ENCODE measurements around the gene FURIN. TPM values are rescaled to one million over a fixed set of nuclear protein-coding genes. Genes with fewer than 3 reads are reported as not detected.
A peak's percentile ranks its signal among the peaks of the same experiment; 100 is the strongest.

Gene FURIN
- total RNA-seq, 1 donor from 2014 or later = 97.7 TPM

DNA sequence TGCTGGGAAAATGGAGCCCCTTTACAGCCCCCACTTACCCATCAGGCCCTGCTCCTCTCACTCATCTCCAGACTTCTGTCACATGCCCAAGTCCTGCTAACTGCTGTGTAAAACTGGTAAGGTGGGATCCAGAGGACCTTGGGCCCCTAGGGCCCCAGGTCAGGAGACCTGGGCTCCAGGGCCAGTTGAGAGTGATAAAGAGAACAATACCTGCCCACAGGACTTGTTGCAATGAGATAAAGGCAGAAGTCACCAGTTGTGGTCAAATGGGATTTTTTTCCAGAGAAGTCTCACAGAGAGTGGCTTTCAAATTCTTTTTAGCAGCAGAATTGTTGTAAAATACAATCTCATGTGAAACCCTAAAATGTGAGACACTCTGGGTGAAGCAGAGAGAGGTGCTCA lies 753 bp downstream of the FURIN start:
- peak overlapping the region; percentile 97 for H3K27ac Mint-ChIP-seq
- no peak for DNase-seq (ENCODE audit: low spot score in 2 of 2, unreplicated experiment in 2 of 2)
- H3K9me3 Mint-ChIP-seq = no peaks in the 10 kb centered on the region
- peak overlapping the region; percentile 36 for H3K4me3 Mint-ChIP-seq
- peaks cover 63% of the 10 kb centered on the region for H3K4me1 Mint-ChIP-seq
- TF ChIP-seq CTCF (IDR thresholded peaks at IDR 0.05; ENCODE audit: unreplicated experiment) = no peak
- no peaks in the 10 kb centered on the region for H3K36me3 Mint-ChIP-seq
- H3K27me3 Mint-ChIP-seq (ENCODE audit: low read depth) = no peaks in the 10 kb centered on the region

DNA sequence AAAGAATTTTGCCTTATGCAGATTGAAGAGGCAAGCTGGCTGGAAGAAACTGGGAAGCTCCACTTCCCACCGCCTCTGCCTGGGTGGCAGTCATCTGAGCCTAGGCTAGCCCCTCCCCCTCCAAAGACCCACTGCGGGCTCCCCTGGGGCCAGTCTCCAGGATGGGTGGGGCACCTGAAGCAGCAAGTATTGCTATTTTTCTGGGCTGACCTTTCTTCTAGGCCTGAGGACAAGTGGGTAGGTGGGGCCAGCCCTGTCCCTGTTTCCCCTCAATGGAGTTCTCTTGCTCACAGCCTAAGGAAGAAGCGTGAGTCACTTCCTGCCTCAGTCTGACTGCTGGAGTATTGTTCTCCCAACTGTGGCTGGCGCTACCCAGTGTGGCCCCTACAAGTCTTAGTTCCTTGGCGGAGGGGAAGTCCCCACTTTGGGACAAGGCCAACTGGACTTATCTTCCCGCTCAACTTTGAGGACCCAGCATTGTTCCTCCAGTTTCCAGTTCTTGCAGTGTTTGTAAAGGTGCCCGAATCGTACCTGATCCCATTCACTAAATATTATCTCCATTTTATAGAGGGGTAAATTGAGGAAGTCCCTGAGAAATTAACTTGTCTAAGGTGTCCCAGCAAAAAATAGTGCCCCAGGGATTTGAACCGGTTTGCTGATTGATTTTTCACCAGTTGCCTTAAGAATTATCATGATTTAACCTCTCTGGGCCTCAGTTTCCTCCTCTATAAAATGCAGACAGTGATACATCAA lies 1.4 kb downstream of the FURIN start:
- Mint-ChIP-seq H3K4me1 (peaks cover 68% of the 10 kb centered on the region), H3K27me3 (ENCODE audit: low read depth) (no peaks in the 10 kb centered on the region), H3K9me3 (no peaks in the 10 kb centered on the region), H3K27ac (peak overlapping the region; percentile 97), H3K4me3 (peak overlapping the region; percentile 81), H3K36me3 (no peaks in the 10 kb centered on the region)
- no peak for TF ChIP-seq CTCF (IDR thresholded peaks at IDR 0.05; ENCODE audit: unreplicated experiment)
- DNase-seq (ENCODE audit: low spot score in 2 of 2, unreplicated experiment in 2 of 2) = no peak

GRCh38 chr15:90870354-90871138 lies 2.2 kb downstream of the FURIN start:
- peak overlapping the region; percentile 81 for H3K4me3 Mint-ChIP-seq
- peaks cover 70% of the 10 kb centered on the region for H3K4me1 Mint-ChIP-seq
- no peaks in the 10 kb centered on the region for H3K27me3 Mint-ChIP-seq (ENCODE audit: low read depth)
- H3K9me3 Mint-ChIP-seq = no peaks in the 10 kb centered on the region
- DNase-seq (ENCODE audit: low spot score in 2 of 2, unreplicated experiment in 2 of 2) = no peak
- peak overlapping the region; percentile 97 for H3K27ac Mint-ChIP-seq
- H3K36me3 Mint-ChIP-seq = no peaks in the 10 kb centered on the region
- TF ChIP-seq CTCF (IDR thresholded peaks at IDR 0.05; ENCODE audit: unreplicated experiment) = no peak

DNA sequence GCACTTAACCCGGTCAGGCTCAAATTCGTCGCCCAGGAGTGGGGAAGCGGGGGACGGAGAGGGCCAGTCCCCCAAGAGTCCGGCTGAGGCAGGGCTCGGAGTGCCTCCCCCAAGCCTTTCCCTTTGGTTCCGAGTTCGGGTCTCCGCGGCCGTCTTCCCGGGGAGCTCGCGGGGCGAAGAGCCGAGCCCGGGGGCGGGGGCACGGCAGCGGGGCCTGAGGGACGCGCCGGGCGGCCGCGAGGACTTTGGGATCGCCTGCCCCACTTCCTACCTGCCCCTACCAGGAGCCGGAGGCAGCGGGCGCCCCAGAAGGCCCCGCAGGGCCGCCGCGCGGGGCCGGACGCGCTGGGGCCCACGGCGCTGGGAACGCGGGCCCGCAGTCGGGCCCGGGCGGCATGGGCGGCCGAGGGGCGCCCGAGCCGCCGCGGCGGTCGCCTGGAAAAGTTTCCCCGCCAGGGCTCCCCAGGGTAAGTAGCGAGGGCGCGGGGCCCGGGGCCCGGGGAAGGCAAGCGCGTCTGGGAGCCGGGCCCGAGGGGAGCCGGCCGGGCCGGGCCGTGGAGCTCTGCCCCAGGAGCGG lies 2.8 kb downstream of the FURIN start:
- Mint-ChIP-seq H3K9me3 (no peaks in the 10 kb centered on the region), H3K27me3 (ENCODE audit: low read depth) (no peaks in the 10 kb centered on the region), H3K4me1 (peaks cover 63% of the 10 kb centered on the region), H3K27ac (peak overlapping the region; percentile 97), H3K36me3 (no peaks in the 10 kb centered on the region), H3K4me3 (peak overlapping the region; percentile 81)
- DNase-seq (ENCODE audit: low spot score in 2 of 2, unreplicated experiment in 2 of 2) = peak in 1 of 2 experiments; percentile 66
- no peak for TF ChIP-seq CTCF (IDR thresholded peaks at IDR 0.05; ENCODE audit: unreplicated experiment)

DNA sequence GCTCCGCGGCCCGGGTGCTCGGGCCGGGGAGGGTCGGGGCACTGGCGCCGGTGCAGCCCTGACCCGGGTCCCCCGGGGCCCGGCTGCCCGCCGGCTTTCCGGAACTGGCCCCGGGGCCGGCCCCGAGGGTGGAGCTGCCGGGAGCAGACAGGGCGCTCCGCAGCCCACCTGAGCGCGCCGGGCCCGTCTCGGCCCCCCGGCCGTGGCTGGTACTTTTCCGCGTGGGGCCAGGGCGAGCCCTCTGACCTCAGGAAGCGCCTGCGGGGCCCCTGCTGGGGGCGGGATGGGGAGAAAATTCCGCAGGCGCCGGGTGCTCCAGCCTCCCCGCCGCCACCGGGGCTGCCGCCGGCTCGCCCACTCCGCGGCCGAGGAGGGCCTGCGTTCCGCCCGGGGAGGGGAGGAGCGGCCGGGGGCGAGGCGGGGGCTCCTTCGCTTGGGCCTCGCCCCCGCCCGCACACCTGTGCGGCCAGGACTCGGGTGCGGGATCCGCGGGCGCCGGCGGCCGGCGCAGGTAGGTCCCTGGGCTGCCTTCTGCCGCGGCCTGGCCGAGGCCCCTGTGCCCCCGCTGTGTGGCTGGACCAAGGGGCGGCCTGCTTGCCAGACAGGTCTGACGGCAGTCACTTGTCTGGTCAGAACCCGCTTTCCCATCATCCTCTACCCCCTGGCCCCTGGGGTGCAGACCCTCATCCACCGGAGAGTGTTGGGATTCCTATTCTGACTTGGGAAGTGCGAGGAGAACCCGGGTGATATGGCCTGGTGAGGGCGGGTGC lies 3.5 kb downstream of the FURIN start:
- Mint-ChIP-seq H3K9me3 (no peaks in the 10 kb centered on the region), H3K4me1 (peaks cover 58% of the 10 kb centered on the region), H3K4me3 (peak overlapping the region; percentile 74), H3K27me3 (ENCODE audit: low read depth) (no peaks in the 10 kb centered on the region), H3K36me3 (peaks cover 6% of the 10 kb centered on the region), H3K27ac (peak overlapping the region; percentile 92)
- TF ChIP-seq CTCF (IDR thresholded peaks at IDR 0.05; ENCODE audit: unreplicated experiment) = no peak
- no peak for DNase-seq (ENCODE audit: low spot score in 2 of 2, unreplicated experiment in 2 of 2)

Data from mesothelial cell of epicardium (in vitro differentiated cells).